Cardiac muscle cell (in vitro differentiated cells and primary cell): ENCODE results near the gene APOBEC3B. TPM values are rescaled to one million over a fixed set of nuclear protein-coding genes. Genes with fewer than 3 reads are reported as not detected.
"Not testable (repeated sequence)": the region's sequence is repeated elsewhere in the genome, so short reads cannot be mapped to it uniquely, and the experiment has no call there.

Experiments used
- DNase-seq, 2 donors: peaks; one replicate each; pipeline versions ENCODE4 v3.0.0 to v3.0.0-alpha.2; 2010 to 2017; ENCODE audit warnings: low read depth in 1 of 2, low spot score in 1 of 2
- H3K27ac ChIP-seq: fragments of 200-600 bp; sonication (generic); 2 replicates; pipeline ENCODE4 v1.5.1; 2016
- H3K27me3 ChIP-seq: fragments of 200-600 bp; sonication (generic); 2 replicates; pipeline ENCODE4 v1.6.0; 2016; ENCODE audit warnings: control low read depth
- H3K36me3 ChIP-seq: fragments of 200-600 bp; sonication (generic); 2 replicates; pipeline ENCODE4 v1.5.1; 2016; ENCODE audit warnings: control low read depth
- H3K4me1 ChIP-seq: fragments of 200-600 bp; sonication (generic); 2 replicates; pipeline ENCODE4 v1.8.1; 2017; ENCODE audit warnings: low read depth, mild to moderate bottlenecking, mixed run types
- H3K4me3 ChIP-seq: fragments of 200-600 bp; sonication (generic); 2 replicates; pipeline ENCODE4 v1.5.1; 2016; ENCODE audit warnings: mild to moderate bottlenecking
- H3K9me3 ChIP-seq: fragments of 200-600 bp; sonication (generic); 2 replicates; pipeline ENCODE4 v1.5.1; 2017; ENCODE audit warnings: low read depth, mild to moderate bottlenecking, control low read depth
- CTCF ChIP-seq: IDR thresholded peaks from 2 replicates; pipeline ENCODE4 v1.5.1; 2012; ENCODE audit warnings: low read depth, mild to moderate bottlenecking, low read length
- polyA plus RNA-seq: library from polyadenylated mRNA; unstranded; fragments of >200 nt; fragmentation: Nextera tagmentation; extraction: Ambion mirVana; gene quantifications from 2 replicates; pipeline ENCODE4 v1.2.1, GENCODE V29; 2016
- total RNA-seq: library from RNA; depleted of rRNA; stranded (reverse); fragments of >200 nt; gene quantifications from 2 replicates; pipeline ENCODE4 v1.2.3, GENCODE V29; 2016

APOBEC3B gene
- total and polyA plus RNA-seq, 2 experiments from 2014 or later, result 6.5 to 6.8 TPM

- Histone ChIP-seq H3K36me3 (no peaks in the 10 kb centered on the region), H3K9me3 (no peaks in the 10 kb centered on the region), H3K4me3 (no peak overlapping the region), H3K27me3 (no peaks in the 10 kb centered on the region), H3K27ac (no peak overlapping the region), H3K4me1 (no peaks in the 10 kb centered on the region)
- no peak for TF ChIP-seq CTCF
- no peak for DNase-seq
Observed at GRCh38 chr22:38971791-38972190, 10.4 kb upstream of the APOBEC3B start.

- H3K9me3 ChIP-seq, result no peaks in the 10 kb centered on the region
- H3K4me1 ChIP-seq, result no peaks in the 10 kb centered on the region
- no peak for DNase-seq
- H3K36me3 ChIP-seq, result no peaks in the 10 kb centered on the region
- H3K27ac ChIP-seq, result no peak overlapping the region
- H3K27me3 ChIP-seq, result no peaks in the 10 kb centered on the region
- TF ChIP-seq CTCF, result no peak
- no peak overlapping the region for H3K4me3 ChIP-seq
Observed at GRCh38 chr22:38972558-38972957, 9.6 kb upstream of the APOBEC3B start.

GRCh38 chr22:38973289-38974169, 8.6 kb upstream of the APOBEC3B start:
- H3K9me3 ChIP-seq, result no peaks in the 10 kb centered on the region
- no peak overlapping the region for H3K4me3 ChIP-seq
- H3K36me3 ChIP-seq, result no peaks in the 10 kb centered on the region
- peak; percentile 40 to 69 for DNase-seq
- H3K4me1 ChIP-seq, result no peaks in the 10 kb centered on the region
- H3K27ac ChIP-seq, result no peak overlapping the region
- peak; percentile 86 for TF ChIP-seq CTCF
- H3K27me3 ChIP-seq, result no peaks in the 10 kb centered on the region

GRCh38 chr22:38974170-38974825, 7.8 kb upstream of the APOBEC3B start:
- no peaks in the 10 kb centered on the region for H3K36me3 ChIP-seq
- no peaks in the 10 kb centered on the region for H3K27me3 ChIP-seq
- no peak overlapping the region for H3K27ac ChIP-seq
- H3K4me1 ChIP-seq, result no peaks in the 10 kb centered on the region
- no peak overlapping the region for H3K4me3 ChIP-seq
- no peak for DNase-seq
- no peak for TF ChIP-seq CTCF
- H3K9me3 ChIP-seq, result no peaks in the 10 kb centered on the region

GRCh38 chr22:38974826-38975175, 7.3 kb upstream of the APOBEC3B start:
- Histone ChIP-seq H3K27ac (no peak overlapping the region), H3K4me1 (no peaks in the 10 kb centered on the region), H3K36me3 (no peaks in the 10 kb centered on the region), H3K9me3 (no peaks in the 10 kb centered on the region), H3K27me3 (no peaks in the 10 kb centered on the region), H3K4me3 (no peak overlapping the region)
- TF ChIP-seq CTCF, result no peak
- DNase-seq, result no peak

- not testable (repeated sequence) for H3K4me3 ChIP-seq, H3K4me1 ChIP-seq, H3K27ac ChIP-seq, H3K9me3 ChIP-seq, H3K27me3 ChIP-seq, H3K36me3 ChIP-seq, DNase-seq
Observed at GRCh38 chr22:38977289-38977688, 4.9 kb upstream of the APOBEC3B start.

GRCh38 chr22:38980587-38980986, 1.6 kb upstream of the APOBEC3B start:
- H3K9me3 ChIP-seq, H3K4me1 ChIP-seq, DNase-seq, H3K27ac ChIP-seq, H3K27me3 ChIP-seq, H3K36me3 ChIP-seq, H3K4me3 ChIP-seq: not testable (repeated sequence)
